ENCODE data around the gene AACS. TPM values are rescaled to one million over a fixed set of nuclear protein-coding genes. Genes with fewer than 3 reads are reported as not detected.
"Not testable (repeated sequence)": the region's sequence is repeated elsewhere in the genome, so short reads cannot be mapped to it uniquely, and the experiment has no call there.

The AACS gene
- total RNA-seq, 6 experiments from 2014 or later: 3.2 to 11.3 (median 4.8) TPM

GRCh38 chr12:125061229-125061628 lies 4.0 kb upstream of the AACS start:
- ATAC-seq (no peak), DNase-seq (no peak)
- TF ChIP-seq CTCF (IDR thresholded peaks at IDR 0.05) (no peak), POLR2A (IDR thresholded peaks at IDR 0.05) (no peak)
- no peaks in the 10 kb centered on the region for H3K27me3 ChIP-seq
- no peaks in the 10 kb centered on the region for H3K9me3 ChIP-seq
- H3K4me1 ChIP-seq: peaks cover 0 to 7% (median 0%) of the 10 kb centered on the region in 4 donors
- no peak overlapping the region for H3K27ac ChIP-seq
- no peaks in the 10 kb centered on the region for H3K36me3 ChIP-seq
- intact Hi-C loops (cut with DNase I): no loop called here
- H3K4me3 ChIP-seq: no peak overlapping the region
- WGBS (ENCODE audit: insufficient coverage, low coverage, low lambda C conversion rate, missing lambda C conversion rate): 83% methylated on average over 3 of the region's 3 CpGs

GRCh38 chr12:125063522-125063921 lies 1.7 kb upstream of the AACS start:
- H3K27me3 ChIP-seq; H3K27ac ChIP-seq; intact Hi-C loops (cut with DNase I); H3K36me3 ChIP-seq; H3K4me1 ChIP-seq; DNase-seq; ATAC-seq; H3K4me3 ChIP-seq; H3K9me3 ChIP-seq: not testable (repeated sequence)
- WGBS (ENCODE audit: insufficient coverage, low coverage, low lambda C conversion rate, missing lambda C conversion rate): 100% methylated on average over 3 of the region's 4 CpGs

GRCh38 chr12:125064492-125064891 lies 743 bp upstream of the AACS start:
- Histone ChIP-seq H3K27ac (no peak overlapping the region), H3K4me3 (peak overlapping the region in 2 of 3 donors; percentile 52 to 81), H3K27me3 (no peaks in the 10 kb centered on the region), H3K4me1 (peaks cover 0 to 7% (median 0%) of the 10 kb centered on the region in 4 donors), H3K36me3 (no peaks in the 10 kb centered on the region), H3K9me3 (no peaks in the 10 kb centered on the region)
- WGBS (ENCODE audit: insufficient coverage, low coverage, low lambda C conversion rate, missing lambda C conversion rate): 66% methylated on average over 4 of the region's 5 CpGs
- intact Hi-C loops (cut with DNase I): no loop called here
- TF ChIP-seq CTCF (IDR thresholded peaks at IDR 0.05) (no peak), POLR2A (IDR thresholded peaks at IDR 0.05) (no peak)
- DNase-seq (no peak), ATAC-seq (no peak)

- no peak for DNase-seq
- Histone ChIP-seq H3K9me3 (no peaks in the 10 kb centered on the region), H3K27me3 (no peaks in the 10 kb centered on the region), H3K4me3 (peak overlapping the region; percentile 52 to 81 (median 71)), H3K27ac (no peak overlapping the region), H3K36me3 (no peaks in the 10 kb centered on the region), H3K4me1 (peaks cover 0 to 7% (median 0%) of the 10 kb centered on the region in 4 donors)
- TF ChIP-seq POLR2A (IDR thresholded peaks at IDR 0.05) (no peak), CTCF (IDR thresholded peaks at IDR 0.05) (no peak)
- intact Hi-C loops (cut with DNase I): no loop called here
- ATAC-seq: peak in 1 of 4 donors; percentile 2
- 66% methylated on average over 12 of the region's 18 CpGs for WGBS (ENCODE audit: insufficient coverage, low coverage, low lambda C conversion rate, missing lambda C conversion rate)
Observed at GRCh38 chr12:125065919-125066570, 810 bp downstream of the AACS start.

- Histone ChIP-seq H3K4me1 (peaks cover 0 to 7% (median 0%) of the 10 kb centered on the region in 4 donors), H3K27ac (no peak overlapping the region), H3K9me3 (no peaks in the 10 kb centered on the region), H3K27me3 (no peaks in the 10 kb centered on the region), H3K4me3 (no peak overlapping the region), H3K36me3 (no peaks in the 10 kb centered on the region)
- intact Hi-C loops (cut with DNase I): no loop called here
- DNase-seq (no peak), ATAC-seq (no peak)
- 83% methylated on average over 3 of the region's 6 CpGs for WGBS (ENCODE audit: insufficient coverage, low coverage, low lambda C conversion rate, missing lambda C conversion rate)
- TF ChIP-seq CTCF (IDR thresholded peaks at IDR 0.05) (no peak), POLR2A (IDR thresholded peaks at IDR 0.05) (no peak)
Observed at GRCh38 chr12:125068391-125068790, 3.2 kb downstream of the AACS start.

Data from right lobe of liver (tissue), 6 donors.